K562 (cell line): ENCODE measurements around the gene TMEM129. TPM values are rescaled to one million over a fixed set of nuclear protein-coding genes. Genes with fewer than 3 reads are reported as not detected.

Experiments used
- ARHGAP35 ChIP-seq: fragments of 450-650 bp; IDR thresholded peaks from 2 replicates; pipeline ENCODE4 v1.6.1; 2018; ENCODE audit not compliant: partially characterized antibody
- ATF1 ChIP-seq, 2 experiments: fragments of 450-650 bp in 1 of 2; IDR thresholded peaks; 2 replicates each; pipeline ENCODE4 v1.6.1; 2016; ENCODE audit warnings: missing compliant biosample characterization in 1 of 2, missing genetic modification characterization in 1 of 2
- BRCA1 ChIP-seq, 2 experiments: fragments of 450-650 bp in 1 of 2; sonication (generic) in 1 of 2; formaldehyde crosslinking in 1 of 2; IDR thresholded peaks; 2 replicates each; pipeline versions ENCODE4 v1.5.0 to v1.6.1; 2017 to 2020; ENCODE audit warnings: mild to moderate bottlenecking in 1 of 2, missing genetic modification reagents in 1 of 2
- CHD7 ChIP-seq: fragments of 200-600 bp; sonication (generic); IDR thresholded peaks from one replicate; pipeline ENCODE4 v1.6.1; 2012; ENCODE audit warnings: mild to moderate bottlenecking, low read depth, low read length, inconsistent platforms
- EHMT2 ChIP-seq: fragments of 450-650 bp; IDR thresholded peaks from 2 replicates; pipeline ENCODE4 v1.6.1; 2018; ENCODE audit warnings: antibody characterized with exemption
- MCM7 ChIP-seq, 2 experiments: fragments of 450-650 bp; IDR thresholded peaks; 2 replicates each; pipeline ENCODE4 v1.6.1; 2016 to 2018
- RBM15 ChIP-seq: fragments of 200-400 bp; formaldehyde crosslinking; IDR thresholded peaks from 2 replicates; pipeline ENCODE4 v1.6.1; 2018; ENCODE audit warnings: mild to moderate bottlenecking, low read length, moderate library complexity; ENCODE audit not compliant: insufficient read depth
- RFX5 ChIP-seq: IDR thresholded peaks from 2 replicates; pipeline ENCODE4 v1.6.1; 2011; ENCODE audit warnings: low read depth, mild to moderate bottlenecking, improper control_type of control experiment, low read length
- TCFL5 ChIP-seq: fragments of 250-450 bp; sonication (Bioruptor Pico); conservative IDR thresholded peaks from 2 replicates; pipeline ENCODE4 v1.6.1; 2021; ENCODE audit warnings: mild to moderate bottlenecking, moderate library complexity, matching md5 sums
- TRIM24 ChIP-seq, 2 experiments: fragments of 450-650 bp; IDR thresholded peaks; 2 replicates each; pipeline ENCODE4 v1.6.1; 2016
- ZNF165 ChIP-seq: fragments of 250-450 bp; sonication (Bioruptor Pico); IDR thresholded peaks from 2 replicates; pipeline ENCODE4 v1.4.0; 2020; ENCODE audit warnings: borderline replicate concordance
- ZNF263 ChIP-seq: sonication (generic); formaldehyde crosslinking; IDR thresholded peaks from 2 replicates; pipeline ENCODE4 v1.8.0; 2022; ENCODE audit warnings: mild to moderate bottlenecking, missing genetic modification reagents, borderline replicate concordance
- ZNF584 ChIP-seq: fragments of 200-800 bp; sonication (Bioruptor generic); IDR thresholded peaks from 2 replicates; pipeline ENCODE4 v1.6.1; 2016; ENCODE audit warnings: low read depth, mild to moderate bottlenecking, missing genetic modification characterization, missing compliant biosample characterization
- ZNF655 ChIP-seq: fragments of 250-450 bp; sonication (Bioruptor Pico); IDR thresholded peaks from 2 replicates; pipeline ENCODE4 v1.5.0; 2021
- ZNF75A ChIP-seq: fragments of 450-650 bp; formaldehyde crosslinking; IDR thresholded peaks from 2 replicates; pipeline ENCODE4 v1.4.0; 2020; ENCODE audit warnings: mild to moderate bottlenecking
- polyA plus RNA-seq, 8 experiments: library from polyadenylated mRNA; depleted of rRNA in 4 of 8; stranded (reverse) in 5 of 8; unstranded in 3 of 8; fragments of >200 nt; fragmentation: Nextera tagmentation in 2 of 8; fragmentation: Illumina TruSeq in 1 of 8; extraction: Ambion mirVana in 2 of 8; extraction: Trizol in 1 of 8; gene quantifications; 2 replicates each; pipeline versions ENCODE4 v1.2.1 to v1.2.3, GENCODE V29; 2011 to 2014; ENCODE audit warnings: inconsistent platforms in 1 of 8, missing spikeins in 1 of 8
- total RNA-seq, 7 experiments: library from RNA; depleted of rRNA in 6 of 7; stranded (reverse); fragments of >200 nt in 6 of 7; fragmentation: Illumina TruSeq in 2 of 7; extraction: Trizol in 2 of 7; gene quantifications; 2 replicates each; pipeline versions ENCODE4 v1.2.1 to v1.2.3, GENCODE V29; 2011 to 2021; ENCODE audit warnings: low replicate concordance in 1 of 7
- TF ChIP-seq, protein P1 (sequence below): sonication (generic); formaldehyde crosslinking; IDR thresholded peaks from 2 replicates; pipeline ENCODE4 v1.8.0; 2022; ENCODE audit warnings: mild to moderate bottlenecking, missing genetic modification reagents

TMEM129 gene
- total and polyA plus RNA-seq, 9 of the 15 experiments (the other 6 are each of a cell fraction or from before 2014, with no cell fraction given) = 0.34 to 47.2 (median 18.8) TPM

- TF ChIP-seq, protein P1, sequence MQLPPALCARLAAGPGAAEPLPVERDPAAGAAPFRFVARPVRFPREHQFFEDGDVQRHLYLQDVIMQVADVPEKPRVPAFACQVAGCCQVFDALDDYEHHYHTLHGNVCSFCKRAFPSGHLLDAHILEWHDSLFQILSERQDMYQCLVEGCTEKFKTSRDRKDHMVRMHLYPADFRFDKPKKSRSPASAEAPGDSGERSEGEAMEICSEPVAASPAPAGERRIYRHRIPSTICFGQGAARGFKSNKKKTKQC (CRISPR knock-in tag) = no peak
- TF ChIP-seq ZNF75A (CRISPR knock-in tag) = no peak
- TF ChIP-seq BRCA1 (IDR thresholded peaks at IDR 0.05) = no peak
- TF ChIP-seq BRCA1 (CRISPR knock-in tag; IDR thresholded peaks at IDR 0.05) = no peak
- 0 out of 4 replicates have a peak, but pooled peaks of 1 of the 2 experiments have one; percentile 38 for TF ChIP-seq TRIM24 (IDR thresholded peaks at IDR 0.05)
- no peak for TF ChIP-seq ZNF584
- no peak for TF ChIP-seq MCM7 (IDR thresholded peaks at IDR 0.05)
- no peak for TF ChIP-seq RBM15
- no peak for TF ChIP-seq ARHGAP35
- TF ChIP-seq CHD7 = no peak
- no peak for TF ChIP-seq ZNF655 (CRISPR knock-in tag)
- no peak for TF ChIP-seq TCFL5 (CRISPR knock-in tag)
- no peak for TF ChIP-seq RFX5
- no peak for TF ChIP-seq ZNF165 (CRISPR knock-in tag)
- no peak for TF ChIP-seq ZNF263 (CRISPR knock-in tag)
- TF ChIP-seq ATF1 (CRISPR knock-in tag; IDR thresholded peaks at IDR 0.05) = no peak
- no peak for TF ChIP-seq ATF1 (tag; IDR thresholded peaks at IDR 0.05)
- TF ChIP-seq EHMT2 = no peak
Measured at GRCh38 chr4:1738410-1738809, 17.3 kb upstream of the TMEM129 start (continued).
